ENCODE data around the gene SPPL3.

SPPL3 gene

GRCh38 chr12:120719496-120720233 is 184.5 kb downstream of the SPPL3 start:
- DNase-seq = no peak

- DNase-seq = no peak
Measured at GRCh38 chr12:120719072-120719471, 185.1 kb downstream of the SPPL3 start.

GRCh38 chr12:120718055-120718454 is 186.1 kb downstream of the SPPL3 start:
- no peak for DNase-seq

DNA sequence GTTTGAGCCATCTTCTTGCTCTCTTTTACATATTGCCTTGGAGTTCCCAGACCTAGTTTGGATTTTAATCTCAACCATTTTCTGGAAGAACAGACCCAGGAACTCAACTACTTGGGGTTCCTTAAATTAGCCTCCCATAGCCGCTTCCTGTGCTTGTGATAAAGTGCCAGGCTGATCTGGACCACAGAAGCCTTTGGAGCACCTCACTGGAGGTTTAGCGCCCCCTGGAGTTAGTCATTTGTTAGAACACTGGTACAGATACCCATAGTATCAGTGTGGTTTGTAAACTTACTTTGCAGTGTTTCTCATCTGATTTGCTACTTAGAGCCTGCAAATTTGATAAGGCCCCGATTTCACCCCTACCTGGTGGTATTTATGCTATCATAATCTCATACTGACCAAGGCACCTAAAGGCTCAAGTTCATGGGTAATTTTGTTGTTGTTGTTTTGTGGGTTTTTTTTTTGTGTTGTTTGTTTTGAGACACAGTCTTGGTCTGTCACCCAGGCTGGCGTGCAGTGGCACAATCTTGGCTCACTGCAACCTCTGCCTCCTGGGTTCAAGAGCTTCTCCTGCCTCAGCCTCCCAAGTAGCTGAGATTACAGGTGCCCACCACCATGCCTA is 190.2 kb downstream of the SPPL3 start:
- peak; percentile 50 for DNase-seq

GRCh38 chr12:120712610-120713009 is 191.5 kb downstream of the SPPL3 start:
- no peak for DNase-seq

Data from T1000 (cell line).